GM12878 (cell line): ENCODE results near the gene NPW. TPM values are rescaled to one million over a fixed set of nuclear protein-coding genes. Genes with fewer than 3 reads are reported as not detected.

Source experiments
- CEBPB ChIP-seq, 2 experiments: fragments of 150-350 bp in 1 of 2; IDR thresholded peaks; 2 replicates each; pipeline ENCODE4 v1.6.1; 2012 to 2014; ENCODE audit warnings: low read depth in 2 of 2, low read length in 2 of 2, borderline replicate concordance in 1 of 2, inconsistent platforms in 1 of 2
- CREM ChIP-seq: IDR thresholded peaks from 2 replicates; pipeline ENCODE4 v1.6.1; 2014; ENCODE audit warnings: antibody characterized with exemption, low read depth
- HDAC6 ChIP-seq: fragments of 200-600 bp; sonication (generic); IDR thresholded peaks from one replicate; pipeline ENCODE4 v1.8.0; 2017; ENCODE audit warnings: antibody characterized with exemption; ENCODE audit not compliant: unreplicated experiment
- KLF5 ChIP-seq: fragments of 450-650 bp; IDR thresholded peaks from 2 replicates; pipeline ENCODE4 v1.6.1; 2014; ENCODE audit warnings: mild to moderate bottlenecking; ENCODE audit not compliant: partially characterized antibody
- MXI1 ChIP-seq: fragments of 150-350 bp; IDR thresholded peaks from 2 replicates; pipeline ENCODE4 v1.6.1; 2011; ENCODE audit warnings: low read depth, mild to moderate bottlenecking, inconsistent platforms, low read length, improper control_type of control experiment
- NBN ChIP-seq: fragments of 450-650 bp; IDR thresholded peaks from 2 replicates; pipeline ENCODE4 v1.6.1; 2016
- PBX3 ChIP-seq: IDR thresholded peaks from 2 replicates; pipeline ENCODE4 v1.6.1; 2011; ENCODE audit warnings: mild to moderate bottlenecking, low read depth, low read length, moderate library complexity; ENCODE audit not compliant: insufficient replicate concordance
- RAD51 ChIP-seq: fragments of 450-650 bp; IDR thresholded peaks from 2 replicates; pipeline ENCODE4 v1.6.1; 2016; ENCODE audit warnings: moderate library complexity, mild to moderate bottlenecking, inconsistent platforms
- RELA ChIP-seq: fragments of 450-650 bp; IDR thresholded peaks from 2 replicates; pipeline ENCODE4 v1.8.0; 2014; ENCODE audit warnings: borderline replicate concordance; ENCODE audit not compliant: partially characterized antibody
- SP1 ChIP-seq: IDR thresholded peaks from one replicate; pipeline ENCODE4 v1.6.1; 2011; ENCODE audit warnings: low read depth, low read length
- ZBTB11 ChIP-seq: fragments of 450-650 bp; formaldehyde crosslinking; IDR thresholded peaks from 2 replicates; pipeline ENCODE4 v1.5.0; 2022; ENCODE audit warnings: mild to moderate bottlenecking, missing genetic modification characterization
- ZBTB33 ChIP-seq: fragments of 450-650 bp; IDR thresholded peaks from 2 replicates; pipeline ENCODE4 v1.6.1; 2017; ENCODE audit warnings: mild to moderate bottlenecking
- ZBTB40 ChIP-seq: fragments of 450-650 bp; IDR thresholded peaks from 2 replicates; pipeline ENCODE4 v1.6.1; 2016; ENCODE audit warnings: mild to moderate bottlenecking, moderate library complexity, borderline replicate concordance
- polyA plus RNA-seq, 11 experiments: library from polyadenylated mRNA; depleted of rRNA in 4 of 11; unstranded in 6 of 11; stranded (reverse) in 5 of 11; fragments of >200 nt; fragmentation: Nextera tagmentation in 4 of 11; fragmentation: Illumina TruSeq in 1 of 11; extraction: Ambion mirVana in 4 of 11; extraction: Trizol in 1 of 11; gene quantifications; 1 replicate in 1 of 11; 2 replicates in 10 of 11; pipeline versions ENCODE4 v1.2.1 to v1.2.3, GENCODE V29; 2011 to 2016; ENCODE audit warnings: inconsistent platforms in 2 of 11, missing spikeins in 2 of 11, low read depth in 1 of 11
- total RNA-seq, 4 experiments: library from RNA; depleted of rRNA in 3 of 4; stranded (reverse); fragments of >200 nt in 3 of 4; fragmentation: Illumina TruSeq in 1 of 4; extraction: Trizol in 1 of 4; gene quantifications; 2 replicates each; pipeline versions ENCODE4 v1.2.1 to v1.2.3, GENCODE V29; 2013 to 2021

NPW gene
- total and polyA plus RNA-seq, 10 of the 15 experiments (the other 5 are each of a cell fraction or from before 2014, with no cell fraction given), result 0.23 to 2.5 (median 0.98) TPM; not detected in 4

- TF ChIP-seq ZBTB33 (peak; percentile 48; the same call in 1 of the 2 replicates), CREM (no peak), PBX3 (no peak), MXI1 (no peak), SP1 (peak; percentile 7), ZBTB11 (CRISPR knock-in tag) (no peak), ZBTB40 (no peak), CEBPB (IDR thresholded peaks at IDR 0.05; ENCODE audit: borderline replicate concordance in 1 of 2, low read depth in 2 of 2, low read length in 2 of 2) (no peak), RELA (peak; percentile 78), RAD51 (no peak), KLF5 (peak; percentile 35), NBN (no peak), HDAC6 (no peak)
Measured at GRCh38 chr16:1991948-1992703, 27.5 kb upstream of the NPW start (continued).
